Keratinocyte (primary cell): ENCODE measurements around the gene TMEM143. TPM values are rescaled to one million over a fixed set of nuclear protein-coding genes. Genes with fewer than 3 reads are reported as not detected.

Experiments
- DNase-seq: peaks from one replicate; pipeline ENCODE4 v3.0.0-alpha.2; 2011; ENCODE audit warnings: low read depth, missing footprints, low spot score
- FAIRE-seq: peaks from 2 replicates; lab custom pipeline; 2011; peaks lifted over from hg19 to GRCh38; lab: Jason Lieb, UNC
- H2AFZ ChIP-seq: 2 replicates; pipeline ENCODE4 v1.6.0; 2012; ENCODE audit warnings: low read length, control low read depth, inconsistent platforms; ENCODE audit not compliant: control insufficient read depth
- H3K27ac ChIP-seq: 2 replicates; pipeline ENCODE4 v1.5.1; 2011; ENCODE audit warnings: low read length; ENCODE audit not compliant: control insufficient read depth, insufficient read depth
- H3K27me3 ChIP-seq: 3 replicates; pipeline ENCODE4 v1.6.0; 2011; ENCODE audit warnings: low read length; ENCODE audit not compliant: control insufficient read depth, insufficient read depth; ENCODE audit errors: extremely low read depth
- H3K36me3 ChIP-seq, 2 experiments: 2 replicates in 1 of 2; 3 replicates in 1 of 2; pipeline ENCODE4 v1.5.1; 2011; ENCODE audit warnings: low read length in 2 of 2, mild to moderate bottlenecking in 1 of 2; ENCODE audit not compliant: control insufficient read depth in 2 of 2, insufficient read depth in 2 of 2; ENCODE audit errors: extremely low read depth in 1 of 2
- H3K4me1 ChIP-seq: 3 replicates; pipeline ENCODE4 v1.5.1; 2011; ENCODE audit warnings: low read length; ENCODE audit not compliant: control insufficient read depth, insufficient read depth; ENCODE audit errors: extremely low read depth
- H3K4me2 ChIP-seq: 3 replicates; pipeline ENCODE4 v1.6.0; 2011; ENCODE audit warnings: low read depth, low read length; ENCODE audit not compliant: control insufficient read depth, insufficient read depth; ENCODE audit errors: extremely low read depth
- H3K4me3 ChIP-seq, 3 experiments: fragments of 200-600 bp in 1 of 3; sonication (generic) in 1 of 3; 2 replicates in 2 of 3; 3 replicates in 1 of 3; pipeline ENCODE4 v1.5.1; 2011 to 2016; ENCODE audit warnings: low read length in 3 of 3, mild to moderate bottlenecking in 3 of 3, control low read depth in 2 of 3, inconsistent platforms in 1 of 3, low read depth in 1 of 3, mixed read lengths in 1 of 3, mixed run types in 1 of 3, moderate library complexity in 1 of 3; ENCODE audit not compliant: control insufficient read depth in 2 of 3, insufficient read depth in 2 of 3; ENCODE audit errors: extremely low read depth in 1 of 3
- H3K79me2 ChIP-seq: 2 replicates; pipeline ENCODE4 v1.6.0; 2012; ENCODE audit warnings: low read length; ENCODE audit not compliant: control insufficient read depth, insufficient read depth
- H3K9ac ChIP-seq: 3 replicates; pipeline ENCODE4 v1.6.0; 2011; ENCODE audit warnings: low read length; ENCODE audit not compliant: control insufficient read depth, insufficient read depth; ENCODE audit errors: extremely low read depth
- H3K9me1 ChIP-seq: 3 replicates; pipeline ENCODE4 v1.6.0; 2011; ENCODE audit warnings: low read length; ENCODE audit not compliant: control insufficient read depth, insufficient read depth; ENCODE audit errors: extremely low read depth
- H3K9me3 ChIP-seq: 2 replicates; pipeline ENCODE4 v1.5.1; 2012; ENCODE audit warnings: low read depth, low read length; ENCODE audit not compliant: control insufficient read depth
- H4K20me1 ChIP-seq: 3 replicates; pipeline ENCODE4 v1.6.0; 2011; ENCODE audit warnings: low read length; ENCODE audit not compliant: control insufficient read depth, insufficient read depth; ENCODE audit errors: extremely low read depth
- EZH2 ChIP-seq: IDR thresholded peaks from one replicate; pipeline ENCODE4 v1.6.1; 2012; ENCODE audit warnings: inconsistent platforms, mild to moderate bottlenecking, low read length, moderate library complexity
- dilution Hi-C: fragments of 300-500 bp; cut with MboI; formaldehyde crosslinking; loops from one replicate; pipeline ENCODE4 v1.7.0; 2020; ENCODE audit warnings: low sequenced_read_pairs; ENCODE audit not compliant: extremely low pct_ligation_motif_present
- polyA plus RNA-seq, 5 experiments: library from polyadenylated mRNA; depleted of rRNA in 3 of 5; stranded (reverse) in 3 of 5; stranded (forward) in 1 of 5; unstranded in 1 of 5; fragments of >200 nt; gene quantifications; 1 replicate in 1 of 5; 2 replicates in 3 of 5; 3 replicates in 1 of 5; pipeline versions ENCODE4 v1.2.1 to v1.2.3, GENCODE V29; 2011 to 2012; ENCODE audit warnings: missing spikeins in 2 of 5, low read depth in 1 of 5, low replicate concordance in 1 of 5
- TF ChIP-seq, protein P1 (sequence below), 3 experiments: IDR thresholded peaks in 1 of 3; conservative IDR thresholded peaks in 1 of 3; optimal IDR thresholded peaks in 1 of 3; 2 replicates in 2 of 3; 3 replicates in 1 of 3; pipeline versions ENCODE3 to v1.5.1; 2011; ENCODE audit warnings: low read length in 3 of 3, mild to moderate bottlenecking in 3 of 3, moderate library complexity in 2 of 3, control low read depth in 1 of 3, inconsistent platforms in 1 of 3; ENCODE audit not compliant: insufficient read depth in 2 of 3; ENCODE audit errors: extremely low read depth in 1 of 3

The TMEM143 gene
- polyA plus RNA-seq, 1 donor (not counting 4 experiments of a cell fraction or from before 2014, with no cell fraction given) = 2.9 TPM

DNA sequence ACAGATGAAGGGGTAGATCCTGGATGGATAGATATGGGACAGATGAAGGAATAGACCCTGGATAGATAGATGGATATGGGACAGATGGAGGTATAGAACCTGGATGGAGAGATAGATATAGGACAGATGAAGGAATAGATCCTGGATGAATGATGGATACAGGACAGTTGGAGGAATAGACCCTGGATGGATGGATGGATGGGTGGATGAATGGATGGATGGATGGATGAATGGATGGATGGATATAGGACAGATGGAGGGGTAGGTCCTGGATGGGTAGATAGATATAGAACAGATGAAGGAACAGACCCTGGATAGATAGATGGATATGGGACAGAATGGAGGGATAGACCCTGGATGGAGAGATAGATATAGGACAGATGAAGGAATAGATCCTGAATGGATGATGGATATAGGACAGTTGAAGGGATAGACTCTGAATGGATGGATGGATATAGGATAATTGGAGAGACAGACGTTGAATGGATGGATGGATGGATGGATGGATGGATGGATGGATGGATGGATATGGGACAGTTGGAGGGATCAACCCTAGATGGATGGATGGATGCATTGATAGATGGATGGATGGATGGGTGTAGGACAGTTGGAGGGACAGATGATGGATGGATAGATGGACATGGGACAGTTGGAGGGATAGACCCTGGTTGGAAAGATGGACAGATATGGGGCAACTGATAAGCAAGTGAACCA lies 61.7 kb downstream of the TMEM143 start:
- Histone ChIP-seq H3K4me3 (no peak overlapping the region), H3K4me2 (no peak overlapping the region), H3K9me3 (no peaks in the 10 kb centered on the region), H3K9ac (no peak overlapping the region), H3K4me1 (no peaks in the 10 kb centered on the region), H3K27me3 (no peaks in the 10 kb centered on the region), H3K36me3 (no peaks in the 10 kb centered on the region), H3K79me2 (no peaks in the 10 kb centered on the region), H4K20me1 (no peaks in the 10 kb centered on the region), H3K27ac (no peak overlapping the region), H2AFZ (no peak overlapping the region), H3K9me1 (no peaks in the 10 kb centered on the region)
- no peak for FAIRE-seq
- DNase-seq = no peak
- no peak for TF ChIP-seq EZH2
- TF ChIP-seq, protein P1, sequence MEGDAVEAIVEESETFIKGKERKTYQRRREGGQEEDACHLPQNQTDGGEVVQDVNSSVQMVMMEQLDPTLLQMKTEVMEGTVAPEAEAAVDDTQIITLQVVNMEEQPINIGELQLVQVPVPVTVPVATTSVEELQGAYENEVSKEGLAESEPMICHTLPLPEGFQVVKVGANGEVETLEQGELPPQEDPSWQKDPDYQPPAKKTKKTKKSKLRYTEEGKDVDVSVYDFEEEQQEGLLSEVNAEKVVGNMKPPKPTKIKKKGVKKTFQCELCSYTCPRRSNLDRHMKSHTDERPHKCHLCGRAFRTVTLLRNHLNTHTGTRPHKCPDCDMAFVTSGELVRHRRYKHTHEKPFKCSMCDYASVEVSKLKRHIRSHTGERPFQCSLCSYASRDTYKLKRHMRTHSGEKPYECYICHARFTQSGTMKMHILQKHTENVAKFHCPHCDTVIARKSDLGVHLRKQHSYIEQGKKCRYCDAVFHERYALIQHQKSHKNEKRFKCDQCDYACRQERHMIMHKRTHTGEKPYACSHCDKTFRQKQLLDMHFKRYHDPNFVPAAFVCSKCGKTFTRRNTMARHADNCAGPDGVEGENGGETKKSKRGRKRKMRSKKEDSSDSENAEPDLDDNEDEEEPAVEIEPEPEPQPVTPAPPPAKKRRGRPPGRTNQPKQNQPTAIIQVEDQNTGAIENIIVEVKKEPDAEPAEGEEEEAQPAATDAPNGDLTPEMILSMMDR (optimal IDR thresholded peaks at IDR 0.05 in 1 of 3, IDR thresholded peaks at IDR 0.05 in 1 of 3, conservative IDR thresholded peaks at IDR 0.05 in 1 of 3; ENCODE audit: extremely low read depth in 1 of 3, insufficient read depth in 2 of 3, low read length in 3 of 3) = no peak
- dilution Hi-C loops = no loop called here

DNA sequence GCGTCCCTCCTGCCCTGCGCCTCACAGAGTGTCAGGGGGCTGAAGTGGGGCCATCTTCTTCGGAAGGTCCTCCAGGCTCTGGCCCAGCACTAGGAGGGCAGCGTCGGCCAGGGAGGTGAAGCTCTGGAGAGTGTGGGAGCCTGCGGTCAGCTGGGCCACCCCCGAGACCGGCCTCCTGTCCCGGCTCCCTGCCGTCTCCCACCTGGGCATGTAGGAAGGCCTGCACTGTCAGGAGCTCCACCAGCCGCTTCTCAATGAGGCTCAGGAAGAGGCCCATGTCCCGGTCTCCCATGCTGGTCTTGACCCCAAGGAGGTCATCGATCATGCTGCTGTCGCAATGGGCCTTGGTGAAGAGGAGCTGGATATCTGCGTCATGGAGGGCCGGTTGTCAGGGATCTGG lies 65.8 kb downstream of the TMEM143 start:
- Histone ChIP-seq H3K27me3 (no peaks in the 10 kb centered on the region), H2AFZ (no peak overlapping the region), H3K4me2 (no peak overlapping the region), H3K4me3 (no peak overlapping the region), H3K9me3 (no peaks in the 10 kb centered on the region), H4K20me1 (no peaks in the 10 kb centered on the region), H3K9me1 (no peaks in the 10 kb centered on the region), H3K9ac (no peak overlapping the region), H3K27ac (no peak overlapping the region), H3K79me2 (no peaks in the 10 kb centered on the region), H3K36me3 (no peaks in the 10 kb centered on the region), H3K4me1 (no peaks in the 10 kb centered on the region)
- no peak for DNase-seq
- TF ChIP-seq, protein P1 (optimal IDR thresholded peaks at IDR 0.05 in 1 of 3, IDR thresholded peaks at IDR 0.05 in 1 of 3, conservative IDR thresholded peaks at IDR 0.05 in 1 of 3; ENCODE audit: extremely low read depth in 1 of 3, insufficient read depth in 2 of 3, low read length in 3 of 3) = no peak
- TF ChIP-seq EZH2 = no peak
- dilution Hi-C loops = no loop called here
- no peak for FAIRE-seq
